NK-92 (cell line): Measurements from ENCODE around the gene CPTP.
"Not testable (repeated sequence)": the region's sequence is repeated elsewhere in the genome, so short reads cannot be mapped to it uniquely, and the experiment has no call there.

Experiments used
- DNase-seq: peaks from one replicate; lab custom pipeline; 2025; ENCODE audit not compliant: unreplicated experiment; lab: John Stamatoyannopoulos, UW

The CPTP gene

DNA sequence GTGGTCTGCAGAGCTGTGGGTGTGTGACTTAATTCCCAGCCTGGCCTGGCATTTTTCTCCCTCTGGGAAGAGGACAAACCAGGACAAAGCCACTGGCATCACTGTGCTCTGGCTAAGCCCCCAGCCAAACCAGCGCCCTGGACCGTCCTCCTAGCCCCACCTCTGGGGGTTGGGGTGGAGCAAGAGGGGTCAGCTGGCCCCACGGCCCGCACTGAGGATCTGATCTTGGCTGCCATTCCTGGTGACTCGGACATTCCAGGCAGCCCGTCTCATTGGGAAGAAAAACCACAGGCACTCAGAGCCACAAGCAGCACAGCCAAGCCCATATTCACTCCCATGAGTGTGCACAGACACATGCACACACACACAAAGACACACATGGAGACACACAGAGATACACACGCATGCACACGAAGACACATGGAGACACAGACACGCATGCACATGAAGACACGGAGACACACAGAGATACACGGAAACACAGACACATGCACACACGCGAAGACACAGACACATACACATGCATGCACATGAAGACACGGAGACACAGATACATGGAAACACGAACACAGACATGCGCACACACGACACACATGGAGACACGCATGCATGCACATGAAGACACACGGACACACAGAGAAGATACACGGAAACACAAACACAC, 36.0 kb downstream of the CPTP start:
- DNase-seq: no peak

DNA sequence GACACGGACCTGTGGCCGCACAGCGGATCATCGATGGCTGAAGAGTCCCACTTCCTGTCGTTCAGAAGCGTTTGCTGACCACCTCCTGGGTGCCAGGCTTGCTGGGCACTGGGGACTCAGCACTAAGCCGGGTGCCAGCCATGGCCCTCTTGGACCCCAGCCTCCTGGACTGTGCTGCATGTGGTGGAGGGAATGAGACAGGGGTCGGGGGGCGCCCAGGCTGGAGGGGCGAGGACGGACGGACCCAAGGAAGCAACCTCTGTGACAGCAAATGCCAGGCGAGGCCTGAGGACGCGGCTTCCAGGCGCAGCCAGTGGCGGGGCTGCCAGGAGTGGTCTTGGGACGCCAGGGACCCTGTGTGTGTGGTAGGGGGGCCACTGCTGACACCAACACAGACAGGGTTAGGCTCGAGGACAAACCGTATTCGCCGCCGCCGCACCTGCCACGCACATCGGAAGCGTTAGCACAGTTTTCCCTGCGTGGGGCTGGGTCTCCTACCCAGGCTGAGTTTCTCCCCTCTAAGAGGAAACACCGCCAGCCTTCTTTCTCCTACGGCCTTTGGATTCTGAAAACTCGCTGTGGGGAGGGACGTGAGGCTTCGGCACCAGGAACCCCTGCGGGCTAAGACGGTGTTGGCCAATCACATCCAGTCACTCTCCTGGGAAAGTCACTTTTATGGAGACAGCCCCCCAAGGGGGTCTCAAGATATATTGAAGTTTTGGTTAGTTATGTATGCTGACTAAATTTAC, 36.8 kb downstream of the CPTP start:
- DNase-seq: no peak

- DNase-seq: no peak
Observed at GRCh38 chr1:1361982-1362423, 37.4 kb downstream of the CPTP start.

DNA sequence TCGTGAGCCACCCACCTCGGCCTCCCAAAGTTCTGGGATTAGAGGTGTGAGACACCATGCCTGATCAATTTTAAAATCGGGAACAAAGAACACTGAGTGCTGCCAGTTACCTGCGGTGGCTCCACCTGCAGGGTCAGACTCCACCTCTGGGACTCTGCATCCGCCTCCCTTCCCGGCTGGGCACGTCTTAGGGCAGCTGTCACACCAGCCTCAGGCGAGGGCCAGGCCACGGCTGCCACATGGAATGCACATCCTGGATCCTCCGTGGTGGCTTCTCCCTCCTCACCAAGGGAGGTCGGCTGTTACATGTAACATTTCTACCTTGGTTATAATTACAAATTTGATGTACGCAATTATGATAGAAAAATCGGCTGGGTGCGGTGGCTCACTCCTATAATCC, 39.7 kb downstream of the CPTP start:
- no peak for DNase-seq

DNA sequence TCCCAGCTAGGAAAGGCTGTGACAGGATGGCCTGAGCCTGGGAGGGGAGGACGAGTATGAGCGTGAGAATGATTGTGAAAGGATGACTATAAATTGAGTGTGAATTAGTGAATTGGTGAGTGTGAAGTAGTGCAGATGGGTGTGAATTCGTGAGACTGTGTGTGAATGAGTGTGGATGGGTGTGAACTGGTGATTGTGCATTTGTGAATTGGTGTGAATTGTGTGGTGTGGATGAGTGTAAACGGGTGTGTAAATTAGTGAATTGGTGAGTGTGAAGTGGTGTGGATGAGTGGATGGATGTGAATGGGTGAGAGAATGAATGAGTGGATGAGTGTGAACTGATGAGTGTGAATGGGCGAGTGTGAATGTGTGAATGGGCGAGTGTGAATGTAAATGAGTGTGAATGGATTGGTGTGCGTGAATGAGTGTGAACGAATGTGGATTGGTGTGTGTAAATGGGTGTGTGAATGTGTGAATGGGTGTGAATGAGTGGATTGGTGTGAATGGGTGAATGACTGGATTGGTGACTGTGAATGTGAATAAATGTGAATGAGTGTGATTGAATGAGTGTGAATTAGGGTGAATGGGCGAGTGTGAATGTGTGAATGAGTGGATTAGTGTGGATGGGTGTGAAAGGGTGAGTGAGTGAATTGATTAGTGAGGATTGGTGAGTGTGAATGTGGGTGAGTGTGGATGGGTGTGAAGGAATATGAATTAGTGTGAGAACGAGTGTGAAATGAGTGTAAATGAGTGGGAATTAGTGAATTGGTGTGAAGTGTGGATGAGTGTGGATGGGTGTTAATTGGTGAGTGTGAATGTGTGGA, 41.5 kb downstream of the CPTP start:
- no peak for DNase-seq

GRCh38 chr1:1366699-1367066, 42.1 kb downstream of the CPTP start:
- no peak for DNase-seq

DNA sequence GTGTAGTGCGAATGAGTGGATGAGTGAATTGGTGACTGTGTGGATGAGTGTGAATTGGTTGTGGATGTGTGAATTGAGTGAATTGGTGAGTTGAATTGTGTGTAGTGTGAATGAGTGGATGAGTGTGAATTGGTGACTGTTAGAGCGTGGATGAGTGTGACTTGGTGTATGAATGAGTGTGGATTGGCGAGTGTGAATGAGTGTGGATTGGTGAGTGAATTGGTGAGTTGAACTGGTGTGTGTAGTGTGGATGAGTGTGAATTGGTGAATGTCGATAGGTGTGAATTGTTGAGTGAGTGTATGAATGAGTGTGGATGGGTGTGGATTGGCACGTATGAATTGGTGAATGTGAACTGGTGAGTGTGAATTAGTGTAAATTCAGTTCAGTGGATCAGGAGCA, 42.7 kb downstream of the CPTP start:
- no peak for DNase-seq

- not testable (repeated sequence) for DNase-seq
Observed at GRCh38 chr1:1370094-1370493, 45.5 kb downstream of the CPTP start.

- no peak for DNase-seq
Observed at GRCh38 chr1:1370771-1371300, 46.2 kb downstream of the CPTP start.

GRCh38 chr1:1371364-1371745, 46.8 kb downstream of the CPTP start:
- DNase-seq: no peak

DNA sequence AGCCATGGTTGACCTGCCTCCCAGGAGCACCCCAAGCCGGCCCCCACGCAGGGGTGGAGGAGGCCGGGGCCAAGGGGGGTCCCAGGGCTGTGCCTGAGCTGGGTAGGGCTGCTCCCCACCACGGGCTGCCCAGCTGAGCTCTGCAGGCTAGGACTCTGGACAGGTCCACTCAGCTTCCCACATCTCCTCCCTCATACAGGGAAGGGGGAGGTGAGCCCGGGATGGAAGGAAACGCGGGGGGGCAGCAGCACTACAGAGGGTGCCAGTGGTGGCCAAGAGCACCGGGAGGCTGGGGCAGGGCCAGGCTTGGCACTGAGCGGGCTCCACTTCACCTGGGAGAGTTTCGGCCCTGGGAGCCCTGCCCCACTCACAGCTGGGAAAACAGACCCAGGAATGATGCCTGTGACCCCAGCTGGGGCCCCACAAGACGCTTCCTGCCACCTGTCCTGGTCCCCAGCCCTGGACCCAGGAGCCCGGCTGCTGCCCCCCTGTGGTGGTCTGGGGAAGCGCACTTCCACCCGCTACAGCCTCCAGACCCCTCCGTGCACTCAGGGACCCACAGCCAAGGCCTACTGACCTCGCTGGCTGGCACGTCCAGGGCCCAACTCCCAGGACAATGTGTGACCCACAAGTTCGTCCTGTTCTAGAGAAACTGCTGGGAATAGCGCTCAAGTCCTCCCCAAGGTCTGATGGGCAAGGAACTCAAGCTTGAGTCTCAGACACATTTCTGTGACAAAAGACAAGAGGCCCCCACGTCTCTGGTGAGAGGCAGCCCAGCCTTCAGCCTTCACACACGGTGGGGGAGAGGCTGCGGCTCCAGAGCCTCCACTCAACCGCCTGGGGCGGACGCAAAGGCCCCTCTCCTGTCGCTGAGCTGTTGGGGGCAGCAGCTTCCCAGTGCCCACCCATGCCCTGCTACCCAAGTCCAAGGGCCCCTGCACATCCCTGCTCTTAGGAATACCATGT, 47.4 kb downstream of the CPTP start:
- DNase-seq: no peak

DNA sequence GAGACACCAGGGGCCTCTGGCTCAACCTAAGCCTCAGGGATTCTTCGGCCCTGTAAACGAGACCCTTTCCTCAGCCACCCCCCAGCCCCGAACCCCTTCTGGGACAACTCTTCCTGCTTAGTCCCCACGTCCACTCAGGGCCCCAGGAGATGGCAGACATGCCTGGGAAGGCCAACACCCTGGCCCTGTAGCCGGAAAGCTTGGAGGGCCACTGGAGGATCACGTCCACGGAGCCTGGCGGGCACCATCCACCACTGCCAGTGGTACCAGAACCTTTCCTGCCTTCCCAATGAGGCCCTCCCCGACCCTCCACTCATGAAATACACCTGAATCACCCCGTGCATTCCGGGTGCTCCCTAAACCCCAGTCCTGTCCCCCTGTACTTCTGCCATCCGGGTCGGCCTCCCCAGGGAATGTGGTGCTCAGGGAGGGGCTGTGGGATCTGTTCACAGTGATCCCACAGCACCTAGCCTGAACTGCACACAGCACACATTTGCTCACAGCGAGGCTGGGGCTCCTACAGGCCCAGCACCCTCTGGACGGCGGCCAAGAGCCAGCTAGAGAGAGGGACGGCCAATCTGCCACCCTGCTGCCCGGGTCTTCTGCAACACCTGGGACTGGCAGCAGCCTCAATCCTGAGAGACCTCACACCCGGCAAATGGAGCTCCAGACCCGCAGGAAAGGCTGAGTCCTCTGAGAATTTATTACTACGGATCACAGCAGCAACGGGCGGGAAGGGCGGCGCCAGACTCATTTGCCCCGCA, 48.6 kb downstream of the CPTP start:
- DNase-seq: no peak

- DNase-seq: no peak
Observed at GRCh38 chr1:1373815-1374588, 49.4 kb downstream of the CPTP start.

DNA sequence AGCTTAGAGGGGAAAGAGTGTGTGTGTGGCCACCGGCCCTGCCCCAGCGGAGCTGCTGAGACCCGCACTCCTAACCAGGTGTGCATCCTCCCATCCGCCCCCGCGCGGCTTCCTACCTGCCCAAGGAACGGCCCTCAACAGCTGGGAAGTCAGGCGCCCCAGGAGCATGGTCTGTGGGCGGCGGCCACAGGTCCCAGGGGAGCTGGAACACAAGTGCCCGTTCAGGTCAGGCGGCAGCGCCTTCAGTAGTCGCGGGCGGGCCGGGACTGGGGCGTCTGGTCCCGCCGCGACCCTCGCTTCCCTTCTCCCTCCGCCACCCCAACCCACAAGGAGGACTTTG, 50.0 kb downstream of the CPTP start:
- no peak for DNase-seq

DNA sequence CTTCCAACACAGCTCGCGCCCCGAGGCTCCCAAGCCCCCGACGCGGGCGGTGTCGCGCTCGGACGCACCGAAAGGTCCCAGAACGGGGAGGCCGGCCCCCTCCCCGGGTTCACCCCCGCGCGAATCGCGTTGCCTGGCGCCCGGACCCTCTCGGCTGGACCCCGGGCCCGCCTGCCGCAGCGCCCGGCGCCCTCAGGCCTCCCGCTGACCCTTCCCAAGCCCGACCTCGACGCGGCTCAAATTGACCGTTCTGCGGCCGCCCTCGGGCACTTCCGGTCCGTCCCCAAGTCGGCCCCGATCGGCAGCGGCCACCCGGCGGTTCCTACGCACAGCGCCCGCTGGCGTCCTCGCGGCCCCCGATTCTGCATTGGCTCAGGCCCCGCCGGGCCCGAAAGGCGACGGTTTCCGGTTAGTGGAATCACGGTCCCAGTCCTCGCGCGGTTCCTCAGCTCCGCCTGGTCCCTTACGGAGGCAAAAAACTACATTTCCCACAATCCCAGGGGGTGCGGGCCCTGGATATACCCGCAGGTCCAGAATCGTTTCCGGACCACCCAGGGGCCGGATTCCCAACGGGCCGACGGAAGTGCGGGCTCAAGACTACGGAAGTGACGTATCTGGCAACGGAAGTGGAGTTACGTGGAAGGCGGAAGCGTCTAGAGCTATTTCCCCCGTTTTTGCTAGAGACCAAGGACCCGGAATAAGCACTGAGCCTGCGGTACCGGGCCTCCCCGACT, 50.5 kb downstream of the CPTP start, which contains the start of gene AURKAIP1:
Gene AURKAIP1, minus strand, starts transcription at position 279 of the 734 bp plus-strand sequence. CDS start 451 bp downstream, outside the sequence.
- peak; percentile 59 for DNase-seq

DNA sequence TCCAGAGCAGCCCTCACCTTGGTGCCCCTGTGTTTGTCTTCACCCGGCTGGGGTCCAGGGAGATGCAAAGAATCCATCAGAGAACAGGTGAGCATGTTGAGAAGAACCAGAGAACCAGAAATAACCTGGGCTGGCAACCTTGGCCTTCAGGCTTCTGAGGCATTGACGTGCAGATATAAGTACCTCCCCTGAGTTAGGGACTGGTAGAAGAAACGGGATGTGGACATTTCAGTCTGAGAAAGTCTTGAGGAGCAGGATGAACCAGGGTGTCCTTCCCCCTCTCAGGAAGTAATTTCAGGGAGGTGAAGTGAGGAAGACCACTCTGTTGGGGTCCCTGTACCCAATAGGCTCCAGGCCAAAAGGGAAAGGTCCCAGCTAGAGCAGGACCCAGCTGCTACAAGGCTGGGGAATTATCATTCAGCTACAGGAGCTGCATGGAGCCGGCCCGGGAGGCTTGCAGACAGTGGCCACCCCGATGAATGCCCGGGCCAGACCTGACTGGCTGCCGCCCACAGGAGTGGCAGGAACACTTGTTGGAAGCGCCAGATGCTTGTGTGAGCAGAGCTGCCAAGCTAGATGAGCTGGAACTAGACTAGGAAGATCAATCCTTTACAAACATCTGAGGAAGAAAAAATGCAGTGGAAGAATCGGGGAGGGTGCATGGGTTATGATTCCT, 52.1 kb downstream of the CPTP start:
- no peak for DNase-seq

DNA sequence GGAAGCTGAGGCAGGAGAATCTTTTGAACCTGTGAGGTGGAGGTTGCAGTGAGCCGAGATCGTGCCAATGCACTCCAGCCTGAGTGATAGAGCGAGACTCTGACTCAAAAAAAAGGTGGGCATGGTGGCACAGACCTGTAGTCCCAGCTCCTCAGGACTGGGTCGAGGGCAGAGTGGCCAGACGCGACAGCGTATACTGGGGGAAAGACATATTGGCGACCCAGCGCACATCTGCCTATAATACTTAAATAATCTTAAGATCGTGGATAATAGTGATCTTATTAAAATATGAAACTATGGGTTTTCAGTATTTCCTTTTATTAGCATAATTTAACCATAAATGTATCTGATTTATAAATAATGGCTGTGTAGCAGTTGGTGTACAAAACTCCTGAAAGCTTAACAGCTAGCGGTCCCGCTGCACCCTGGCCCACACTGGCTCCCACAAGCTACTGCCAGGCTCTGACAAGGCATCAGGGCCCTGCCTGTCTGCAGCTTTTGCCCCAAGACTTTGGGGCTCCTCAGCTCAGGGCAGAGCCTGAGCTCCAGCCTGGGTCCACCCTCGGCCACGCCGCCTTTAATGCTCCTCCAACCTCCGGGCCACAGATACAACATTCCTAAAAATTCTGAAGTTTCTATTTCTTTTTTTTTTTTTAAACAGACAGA, 53.1 kb downstream of the CPTP start:
- DNase-seq: no peak
